Stimulated activated naive CD8-positive, alpha-beta T cell treated with anti-CD3 and anti-CD28 coated beads, Interleukin-15, Interleukin-2, amounts not matched to agents 100 ng/mL and 50 ng/mL, for 24 hours (primary cell): ENCODE data around the gene PHAF1.

Source experiments
- H3K27ac Mint-ChIP-seq: one replicate; pipeline ENCODE4 v1.8.0; 2021; ENCODE audit warnings: mild to moderate bottlenecking, mixed read lengths
- H3K27me3 Mint-ChIP-seq: one replicate; pipeline ENCODE4 v1.8.0; 2021; ENCODE audit warnings: mixed read lengths
- H3K36me3 Mint-ChIP-seq: one replicate; pipeline ENCODE4 v1.8.0; 2021; ENCODE audit warnings: low read depth, mixed read lengths
- H3K4me1 Mint-ChIP-seq: one replicate; pipeline ENCODE4 v1.8.0; 2021; ENCODE audit warnings: low read depth, mixed read lengths
- H3K4me3 Mint-ChIP-seq: one replicate; pipeline ENCODE4 v1.8.0; 2021; ENCODE audit warnings: mild to moderate bottlenecking, mixed read lengths
- H3K9me3 Mint-ChIP-seq: one replicate; pipeline ENCODE4 v1.8.0; 2021; ENCODE audit warnings: mixed read lengths

The PHAF1 gene

GRCh38 chr16:67192781-67193361 is 83.1 kb downstream of the PHAF1 start:
- peak overlapping the region; percentile 93 for H3K4me3 Mint-ChIP-seq
- H3K36me3 Mint-ChIP-seq = peaks cover 46% of the 10 kb centered on the region
- peaks cover 41% of the 10 kb centered on the region for H3K4me1 Mint-ChIP-seq

DNA sequence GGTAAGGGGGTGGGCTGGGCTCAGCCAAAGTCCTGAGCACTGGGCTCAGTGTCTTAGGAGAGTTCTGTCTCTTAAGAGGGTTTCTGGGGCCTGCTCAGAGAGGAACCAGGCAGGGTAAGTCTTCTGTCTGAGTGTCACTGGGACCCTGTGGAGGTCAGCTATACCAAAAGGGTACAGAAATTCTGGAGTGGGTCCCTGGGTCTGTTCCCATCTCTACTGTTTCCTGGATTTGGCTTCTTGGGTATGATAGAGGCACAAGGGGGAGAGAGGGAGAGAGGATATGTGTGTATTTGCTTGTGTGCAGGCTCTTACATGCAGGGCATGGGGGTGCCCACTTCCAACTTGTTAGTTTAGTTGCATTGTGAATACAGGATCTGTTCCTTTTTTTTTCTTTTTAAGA is 83.8 kb downstream of the PHAF1 start:
- H3K36me3 Mint-ChIP-seq = peaks cover 52% of the 10 kb centered on the region
- H3K27me3 Mint-ChIP-seq = no peaks in the 10 kb centered on the region
- H3K9me3 Mint-ChIP-seq = no peaks in the 10 kb centered on the region
- H3K4me3 Mint-ChIP-seq = peak overlapping the region; percentile 93
- peaks cover 41% of the 10 kb centered on the region for H3K4me1 Mint-ChIP-seq
- peak overlapping the region; percentile 90 for H3K27ac Mint-ChIP-seq

More at GRCh38 chr16:67192781-67193361, 83.1 kb downstream of the PHAF1 start:
- H3K9me3 Mint-ChIP-seq = no peaks in the 10 kb centered on the region
- no peaks in the 10 kb centered on the region for H3K27me3 Mint-ChIP-seq
- H3K27ac Mint-ChIP-seq = peak overlapping the region; percentile 90

- Mint-ChIP-seq H3K36me3 (peaks cover 52% of the 10 kb centered on the region), H3K4me3 (peak overlapping the region; percentile 93)
Observed at GRCh38 chr16:67194260-67194659, 84.5 kb downstream of the PHAF1 start.

GRCh38 chr16:67195676-67196075 is 85.9 kb downstream of the PHAF1 start:
- Mint-ChIP-seq H3K27me3 (no peaks in the 10 kb centered on the region), H3K36me3 (peaks cover 61% of the 10 kb centered on the region), H3K9me3 (no peaks in the 10 kb centered on the region), H3K4me3 (no peak overlapping the region), H3K4me1 (peaks cover 41% of the 10 kb centered on the region), H3K27ac (no peak overlapping the region)

More at GRCh38 chr16:67194260-67194659, 84.5 kb downstream of the PHAF1 start:
- no peaks in the 10 kb centered on the region for H3K27me3 Mint-ChIP-seq
- no peaks in the 10 kb centered on the region for H3K9me3 Mint-ChIP-seq
- H3K27ac Mint-ChIP-seq = peak overlapping the region; percentile 90
- peaks cover 41% of the 10 kb centered on the region for H3K4me1 Mint-ChIP-seq

- Mint-ChIP-seq H3K36me3 (peaks cover 62% of the 10 kb centered on the region), H3K9me3 (no peaks in the 10 kb centered on the region), H3K27me3 (no peaks in the 10 kb centered on the region), H3K4me3 (no peak overlapping the region), H3K4me1 (peaks cover 33% of the 10 kb centered on the region), H3K27ac (no peak overlapping the region)
Observed at GRCh38 chr16:67196881-67197280, 87.1 kb downstream of the PHAF1 start.

DNA sequence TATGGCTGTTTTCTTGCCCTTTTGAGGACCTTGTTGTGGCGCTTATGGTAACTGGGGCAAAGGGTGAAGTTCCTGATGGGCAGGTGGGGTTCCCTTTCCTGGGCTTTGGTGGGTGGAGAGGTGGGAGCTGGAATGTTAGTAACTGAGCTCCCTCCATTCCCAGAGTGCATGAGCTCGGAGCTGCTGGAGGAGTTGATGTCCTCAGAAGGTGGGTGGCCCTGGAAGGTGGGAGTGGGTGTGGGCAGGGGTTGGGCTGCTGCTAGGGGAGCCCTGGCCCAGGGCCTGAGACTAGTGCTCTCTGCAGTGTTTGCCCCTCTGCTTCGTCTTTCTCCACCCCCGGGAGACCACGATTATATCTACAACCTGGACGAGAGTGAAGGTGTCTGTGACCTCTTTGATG is 88.0 kb downstream of the PHAF1 start:
- peaks cover 30% of the 10 kb centered on the region for H3K4me1 Mint-ChIP-seq
- H3K27ac Mint-ChIP-seq = no peak overlapping the region
- H3K9me3 Mint-ChIP-seq = no peaks in the 10 kb centered on the region
- H3K4me3 Mint-ChIP-seq = no peak overlapping the region
- H3K36me3 Mint-ChIP-seq = peaks cover 59% of the 10 kb centered on the region
- no peaks in the 10 kb centered on the region for H3K27me3 Mint-ChIP-seq
